K562 (cell line): ENCODE results near the gene MBOAT7. TPM values are rescaled to one million over a fixed set of nuclear protein-coding genes. Genes with fewer than 3 reads are reported as not detected.

Source experiments
- CHD2 ChIP-seq: IDR thresholded peaks from 2 replicates; pipeline ENCODE4 v1.6.1; 2011; ENCODE audit warnings: low read depth, low read length
- CREBBP ChIP-seq: IDR thresholded peaks from one replicate; pipeline ENCODE4 v1.6.1; 2012; ENCODE audit warnings: low read depth, mild to moderate bottlenecking, control low read depth, inconsistent platforms, low read length
- E2F8 ChIP-seq: fragments of 450-650 bp; IDR thresholded peaks from 2 replicates; pipeline ENCODE4 v1.7.1; 2018; ENCODE audit warnings: mild to moderate bottlenecking, low read depth; ENCODE audit not compliant: partially characterized antibody
- HDAC1 ChIP-seq, 2 experiments: fragments of 450-650 bp; IDR thresholded peaks; 2 replicates each; pipeline ENCODE4 v1.6.1; 2016 to 2017; ENCODE audit warnings: inconsistent platforms in 1 of 2, mild to moderate bottlenecking in 1 of 2, moderate library complexity in 1 of 2
- IFI16 ChIP-seq: fragments of 250-450 bp; sonication (Bioruptor Pico); IDR thresholded peaks from 2 replicates; pipeline ENCODE4 v2.1.2; 2022; ENCODE audit warnings: mild to moderate bottlenecking, inconsistent platforms
- MCM7 ChIP-seq, 2 experiments: fragments of 450-650 bp; IDR thresholded peaks; 2 replicates each; pipeline ENCODE4 v1.6.1; 2016 to 2018
- NFIX ChIP-seq: fragments of 250-450 bp; sonication (Bioruptor Pico); IDR thresholded peaks from 2 replicates; pipeline ENCODE4 v1.4.0; 2020; ENCODE audit warnings: low read depth, mild to moderate bottlenecking, moderate library complexity
- NR0B1 ChIP-seq: fragments of 450-650 bp; IDR thresholded peaks from one replicate; pipeline ENCODE4 v1.6.1; 2018; ENCODE audit warnings: mild to moderate bottlenecking, moderate library complexity; ENCODE audit not compliant: partially characterized antibody
- OTX1 ChIP-seq: fragments of 450-650 bp; formaldehyde crosslinking; IDR thresholded peaks from 2 replicates; pipeline ENCODE4 v1.4.0; 2022; ENCODE audit warnings: mild to moderate bottlenecking
- PPARD ChIP-seq: fragments of 250-450 bp; sonication (Bioruptor Pico); IDR thresholded peaks from 2 replicates; pipeline ENCODE4 v1.8.0; 2022; ENCODE audit warnings: inconsistent platforms, mild to moderate bottlenecking, moderate library complexity
- SMARCC2 ChIP-seq: fragments of 450-650 bp; IDR thresholded peaks from 2 replicates; pipeline ENCODE4 v1.6.1; 2017; ENCODE audit warnings: antibody characterized with exemption, moderate library complexity, mild to moderate bottlenecking, low read depth
- TRIM24 ChIP-seq, 2 experiments: fragments of 450-650 bp; IDR thresholded peaks; 2 replicates each; pipeline ENCODE4 v1.6.1; 2016
- TRIM25 ChIP-seq: fragments of 450-650 bp; IDR thresholded peaks from 2 replicates; pipeline ENCODE4 v1.7.0; 2016; ENCODE audit warnings: borderline replicate concordance
- ZBTB49 ChIP-seq: sonication (generic); formaldehyde crosslinking; IDR thresholded peaks from 2 replicates; pipeline ENCODE4 v1.8.0; 2022; ENCODE audit warnings: missing genetic modification reagents, mild to moderate bottlenecking, borderline replicate concordance
- ZEB2 ChIP-seq: fragments of 450-650 bp; IDR thresholded peaks from 2 replicates; pipeline ENCODE4 v1.6.1; 2016
- ZNF174 ChIP-seq: fragments of 250-450 bp; sonication (Bioruptor Pico); IDR thresholded peaks from 2 replicates; pipeline ENCODE4 v1.4.0; 2020; ENCODE audit warnings: mild to moderate bottlenecking
- ZNF311 ChIP-seq: fragments of 250-450 bp; sonication (Bioruptor Pico); IDR thresholded peaks from 2 replicates; pipeline ENCODE4 v1.4.0; 2020; ENCODE audit warnings: mild to moderate bottlenecking, moderate library complexity
- ZNF57 ChIP-seq: fragments of 450-650 bp; formaldehyde crosslinking; IDR thresholded peaks from 2 replicates; pipeline ENCODE4 v1.4.0; 2020; ENCODE audit warnings: mild to moderate bottlenecking, moderate library complexity
- ZNF644 ChIP-seq: fragments of 200-800 bp; sonication (Bioruptor generic); IDR thresholded peaks from 2 replicates; pipeline ENCODE4 v1.6.1; 2016; ENCODE audit warnings: low read depth, missing genetic modification characterization, missing compliant biosample characterization
- ZNF785 ChIP-seq: fragments of 250-450 bp; sonication (Bioruptor Pico); IDR thresholded peaks from 2 replicates; pipeline ENCODE4 v1.4.0; 2020; ENCODE audit warnings: mild to moderate bottlenecking
- ZSCAN29 ChIP-seq: fragments of 450-650 bp; IDR thresholded peaks from 2 replicates; pipeline ENCODE4 v1.6.1; 2017
- ZSCAN32 ChIP-seq: fragments of 450-650 bp; formaldehyde crosslinking; IDR thresholded peaks from 2 replicates; pipeline ENCODE4 v1.4.0; 2020; ENCODE audit warnings: mild to moderate bottlenecking, moderate library complexity
- polyA plus RNA-seq, 8 experiments: library from polyadenylated mRNA; depleted of rRNA in 4 of 8; stranded (reverse) in 5 of 8; unstranded in 3 of 8; fragments of >200 nt; fragmentation: Nextera tagmentation in 2 of 8; fragmentation: Illumina TruSeq in 1 of 8; extraction: Ambion mirVana in 2 of 8; extraction: Trizol in 1 of 8; gene quantifications; 2 replicates each; pipeline versions ENCODE4 v1.2.1 to v1.2.3, GENCODE V29; 2011 to 2014; ENCODE audit warnings: inconsistent platforms in 1 of 8, missing spikeins in 1 of 8
- total RNA-seq, 7 experiments: library from RNA; depleted of rRNA in 6 of 7; stranded (reverse); fragments of >200 nt in 6 of 7; fragmentation: Illumina TruSeq in 2 of 7; extraction: Trizol in 2 of 7; gene quantifications; 2 replicates each; pipeline versions ENCODE4 v1.2.1 to v1.2.3, GENCODE V29; 2011 to 2021; ENCODE audit warnings: low replicate concordance in 1 of 7

MBOAT7 gene
- total and polyA plus RNA-seq, 9 of the 15 experiments (the other 6 are each of a cell fraction or from before 2014, with no cell fraction given): 1.4 to 153 (median 56.1) TPM

GRCh38 chr19:54231077-54231931 lies 41.9 kb upstream of the MBOAT7 start (continued):
- TF ChIP-seq OTX1 (no peak), MCM7 (IDR thresholded peaks at IDR 0.05) (no peak), IFI16 (CRISPR knock-in tag) (no peak), ZSCAN29 (no peak), TRIM24 (IDR thresholded peaks at IDR 0.05) (no peak), ZNF174 (CRISPR knock-in tag) (no peak), ZEB2 (peak; percentile 88), ZSCAN32 (CRISPR knock-in tag) (no peak), TRIM25 (no peak), CREBBP (no peak), ZNF644 (tag) (no peak), ZNF311 (no peak), ZNF57 (no peak), E2F8 (peak; percentile 38), HDAC1 (IDR thresholded peaks at IDR 0.05) (no peak), NR0B1 (no peak), NFIX (CRISPR knock-in tag) (no peak), ZNF785 (no peak), ZBTB49 (CRISPR knock-in tag) (no peak), SMARCC2 (no peak), PPARD (CRISPR knock-in tag) (no peak), CHD2 (no peak)
